C4-2B (cell line): Measurements from ENCODE around the gene NR4A1.

Source experiments
- H3K27ac ChIP-seq: fragments of 450-650 bp; 2 replicates; pipeline ENCODE4 v1.5.1; 2017
- CTCF ChIP-seq: fragments of 450-650 bp; conservative IDR thresholded peaks from 2 replicates; pipeline ENCODE4 v1.5.1; 2017; ENCODE audit warnings: mild to moderate bottlenecking
- ZFX ChIP-seq: fragments of 450-650 bp; IDR thresholded peaks from 2 replicates; pipeline ENCODE4 v1.6.1; 2017

Gene NR4A1

GRCh38 chr12:52057638-52058576 lies 6.7 kb downstream of the NR4A1 start:
- no peak overlapping the region for H3K27ac ChIP-seq
- TF ChIP-seq ZFX (no peak), CTCF (no peak)

GRCh38 chr12:52058631-52059361 lies 7.6 kb downstream of the NR4A1 start:
- TF ChIP-seq ZFX: no peak
- no peak for TF ChIP-seq CTCF
- H3K27ac ChIP-seq: no peak overlapping the region

GRCh38 chr12:52059582-52060497 lies 8.6 kb downstream of the NR4A1 start:
- H3K27ac ChIP-seq: no peak overlapping the region
- TF ChIP-seq CTCF: no peak
- no peak for TF ChIP-seq ZFX

GRCh38 chr12:52060498-52061177 lies 9.4 kb downstream of the NR4A1 start:
- H3K27ac ChIP-seq: no peak overlapping the region
- TF ChIP-seq ZFX: no peak
- no peak for TF ChIP-seq CTCF

- no peak for TF ChIP-seq CTCF
- no peak for TF ChIP-seq ZFX
- no peak overlapping the region for H3K27ac ChIP-seq
Measured at GRCh38 chr12:52061470-52062166, 10.4 kb downstream of the NR4A1 start.
